HL-60 (cell line): Measurements from ENCODE around the gene TMEM123.

Source experiments
- DNase-seq, 2 experiments: peaks; one replicate each; pipeline ENCODE4 v3.0.0-alpha.2; 2010 to 2020; ENCODE audit warnings: low read depth in 1 of 2, low spot score in 1 of 2
- H3K27ac ChIP-seq: fragments of 250-450 bp; sonication (Bioruptor Pico); replicated peaks from 2 replicates; pipeline ENCODE4 v1.5.1; 2020; ENCODE audit warnings: mild to moderate bottlenecking, moderate library complexity
- H3K27me3 ChIP-seq: fragments of 250-450 bp; sonication (Bioruptor Pico); 2 replicates; pipeline ENCODE4 v1.5.1; 2021; ENCODE audit warnings: mild to moderate bottlenecking, moderate library complexity; ENCODE audit not compliant: insufficient read depth, poor library complexity, severe bottlenecking
- H3K4me3 ChIP-seq: replicated peaks from 2 replicates; pipeline ENCODE4 v1.5.1; 2011; ENCODE audit warnings: mild to moderate bottlenecking, control low read depth, low read length; ENCODE audit not compliant: insufficient read depth
- GABPA ChIP-seq: IDR thresholded peaks from 2 replicates; pipeline ENCODE4 v1.6.1; 2012; ENCODE audit warnings: low read depth
- POLR2AphosphoS5 ChIP-seq: IDR thresholded peaks from 2 replicates; pipeline ENCODE4 v1.6.1; 2012; ENCODE audit warnings: low read depth
- SPI1 ChIP-seq: IDR thresholded peaks from 2 replicates; pipeline ENCODE4 v1.6.1; 2012; ENCODE audit warnings: low read depth, mild to moderate bottlenecking, borderline replicate concordance
- TF ChIP-seq, protein P1 (sequence below): IDR thresholded peaks from one replicate; pipeline ENCODE4 v1.5.1; 2011; ENCODE audit warnings: low read length, control low read depth, inconsistent platforms; ENCODE audit not compliant: insufficient read depth
- TF ChIP-seq, protein P2 (sequence below): IDR thresholded peaks from 2 replicates; pipeline ENCODE4 v1.6.1; 2012; ENCODE audit warnings: low read depth; ENCODE audit not compliant: insufficient replicate concordance

The TMEM123 gene

DNA sequence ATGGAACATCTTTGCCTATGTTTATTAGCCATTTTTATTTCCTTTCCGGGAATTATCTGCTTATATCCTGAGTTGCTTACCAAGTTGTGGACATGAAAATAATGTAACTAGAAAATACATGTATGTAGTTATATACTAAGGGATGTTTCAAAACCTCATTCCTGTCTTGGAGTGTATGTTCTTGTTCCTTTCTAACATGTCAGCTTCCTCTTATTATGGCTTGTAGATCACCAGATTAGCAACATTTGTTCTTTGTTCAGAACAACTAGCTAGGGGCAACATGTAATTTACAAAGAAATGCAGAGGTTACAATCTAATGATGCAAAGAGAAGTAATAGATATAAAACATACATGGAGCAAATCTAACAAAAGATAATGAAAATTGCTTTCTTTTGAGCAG is 13.1 kb upstream of the TMEM123 start:
- TF ChIP-seq, protein P1, sequence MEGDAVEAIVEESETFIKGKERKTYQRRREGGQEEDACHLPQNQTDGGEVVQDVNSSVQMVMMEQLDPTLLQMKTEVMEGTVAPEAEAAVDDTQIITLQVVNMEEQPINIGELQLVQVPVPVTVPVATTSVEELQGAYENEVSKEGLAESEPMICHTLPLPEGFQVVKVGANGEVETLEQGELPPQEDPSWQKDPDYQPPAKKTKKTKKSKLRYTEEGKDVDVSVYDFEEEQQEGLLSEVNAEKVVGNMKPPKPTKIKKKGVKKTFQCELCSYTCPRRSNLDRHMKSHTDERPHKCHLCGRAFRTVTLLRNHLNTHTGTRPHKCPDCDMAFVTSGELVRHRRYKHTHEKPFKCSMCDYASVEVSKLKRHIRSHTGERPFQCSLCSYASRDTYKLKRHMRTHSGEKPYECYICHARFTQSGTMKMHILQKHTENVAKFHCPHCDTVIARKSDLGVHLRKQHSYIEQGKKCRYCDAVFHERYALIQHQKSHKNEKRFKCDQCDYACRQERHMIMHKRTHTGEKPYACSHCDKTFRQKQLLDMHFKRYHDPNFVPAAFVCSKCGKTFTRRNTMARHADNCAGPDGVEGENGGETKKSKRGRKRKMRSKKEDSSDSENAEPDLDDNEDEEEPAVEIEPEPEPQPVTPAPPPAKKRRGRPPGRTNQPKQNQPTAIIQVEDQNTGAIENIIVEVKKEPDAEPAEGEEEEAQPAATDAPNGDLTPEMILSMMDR, result no peak
- TF ChIP-seq, protein P2, sequence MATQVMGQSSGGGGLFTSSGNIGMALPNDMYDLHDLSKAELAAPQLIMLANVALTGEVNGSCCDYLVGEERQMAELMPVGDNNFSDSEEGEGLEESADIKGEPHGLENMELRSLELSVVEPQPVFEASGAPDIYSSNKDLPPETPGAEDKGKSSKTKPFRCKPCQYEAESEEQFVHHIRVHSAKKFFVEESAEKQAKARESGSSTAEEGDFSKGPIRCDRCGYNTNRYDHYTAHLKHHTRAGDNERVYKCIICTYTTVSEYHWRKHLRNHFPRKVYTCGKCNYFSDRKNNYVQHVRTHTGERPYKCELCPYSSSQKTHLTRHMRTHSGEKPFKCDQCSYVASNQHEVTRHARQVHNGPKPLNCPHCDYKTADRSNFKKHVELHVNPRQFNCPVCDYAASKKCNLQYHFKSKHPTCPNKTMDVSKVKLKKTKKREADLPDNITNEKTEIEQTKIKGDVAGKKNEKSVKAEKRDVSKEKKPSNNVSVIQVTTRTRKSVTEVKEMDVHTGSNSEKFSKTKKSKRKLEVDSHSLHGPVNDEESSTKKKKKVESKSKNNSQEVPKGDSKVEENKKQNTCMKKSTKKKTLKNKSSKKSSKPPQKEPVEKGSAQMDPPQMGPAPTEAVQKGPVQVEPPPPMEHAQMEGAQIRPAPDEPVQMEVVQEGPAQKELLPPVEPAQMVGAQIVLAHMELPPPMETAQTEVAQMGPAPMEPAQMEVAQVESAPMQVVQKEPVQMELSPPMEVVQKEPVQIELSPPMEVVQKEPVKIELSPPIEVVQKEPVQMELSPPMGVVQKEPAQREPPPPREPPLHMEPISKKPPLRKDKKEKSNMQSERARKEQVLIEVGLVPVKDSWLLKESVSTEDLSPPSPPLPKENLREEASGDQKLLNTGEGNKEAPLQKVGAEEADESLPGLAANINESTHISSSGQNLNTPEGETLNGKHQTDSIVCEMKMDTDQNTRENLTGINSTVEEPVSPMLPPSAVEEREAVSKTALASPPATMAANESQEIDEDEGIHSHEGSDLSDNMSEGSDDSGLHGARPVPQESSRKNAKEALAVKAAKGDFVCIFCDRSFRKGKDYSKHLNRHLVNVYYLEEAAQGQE, result no peak
- TF ChIP-seq SPI1 (no peak), GABPA (no peak), POLR2AphosphoS5 (no peak)
- DNase-seq, result no peak
- Histone ChIP-seq H3K4me3 (no peak overlapping the region), H3K27me3 (no peaks in the 10 kb centered on the region), H3K27ac (peak overlapping the region; percentile 66)

DNA sequence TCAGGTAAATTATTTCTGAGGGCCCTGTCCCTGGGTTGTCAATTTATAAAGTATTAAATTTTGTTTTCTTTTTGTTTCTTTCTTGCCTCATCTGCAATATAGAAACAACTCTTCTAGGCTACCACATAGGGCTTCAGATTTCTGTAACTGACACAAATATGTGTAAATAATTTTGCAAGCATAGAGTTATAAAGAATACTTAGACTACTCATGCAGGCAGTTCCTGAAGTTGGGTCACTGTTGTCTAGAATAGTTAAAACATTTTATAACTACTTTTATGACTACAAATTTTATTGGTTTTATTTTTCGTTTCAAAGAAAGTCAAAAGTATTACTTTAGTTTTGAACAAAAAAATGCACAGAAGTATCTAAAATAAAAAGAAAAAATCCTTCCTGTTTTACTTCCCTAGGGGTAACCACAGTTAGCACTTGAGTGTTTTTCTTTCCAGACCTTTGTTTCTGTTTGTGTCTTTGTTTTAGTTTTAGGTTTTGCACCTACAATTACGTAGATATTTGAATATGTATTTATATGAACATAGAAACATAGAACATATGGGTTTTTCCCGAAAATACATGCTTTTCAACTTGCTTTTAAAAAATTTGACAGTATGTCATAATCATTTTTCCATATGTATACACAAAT is 12.4 kb upstream of the TMEM123 start:
- H3K27me3 ChIP-seq, result no peaks in the 10 kb centered on the region
- no peak for DNase-seq
- H3K27ac ChIP-seq, result peak overlapping the region; percentile 66
- TF ChIP-seq, protein P1, result no peak
- TF ChIP-seq GABPA (no peak), POLR2AphosphoS5 (no peak), SPI1 (no peak)
- TF ChIP-seq, protein P2, result no peak
- H3K4me3 ChIP-seq, result no peak overlapping the region

DNA sequence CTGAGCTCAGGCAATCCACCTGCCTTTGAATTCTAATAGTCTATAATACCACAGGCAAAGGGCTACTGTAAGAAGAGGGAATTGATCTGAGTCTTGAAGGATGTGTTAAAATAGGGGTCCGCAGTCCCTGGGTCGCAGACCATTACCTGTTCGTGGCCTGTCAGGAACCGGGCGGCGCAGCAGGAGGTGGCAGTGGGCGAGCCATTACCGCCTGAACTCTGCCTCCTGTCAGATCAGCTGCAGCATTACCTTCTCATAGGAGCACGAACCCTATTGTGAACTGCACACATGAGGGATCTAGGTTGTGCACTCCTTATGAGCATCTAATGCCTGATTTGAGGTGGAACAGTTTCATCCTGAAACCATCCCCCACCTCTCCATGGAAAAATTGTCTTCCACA is 11.5 kb upstream of the TMEM123 start:
- TF ChIP-seq, protein P1, result no peak
- TF ChIP-seq GABPA, result no peak
- TF ChIP-seq POLR2AphosphoS5, result no peak
- no peak for TF ChIP-seq SPI1
- TF ChIP-seq, protein P2, result no peak
- DNase-seq, result no peak
- Histone ChIP-seq H3K27me3 (no peaks in the 10 kb centered on the region), H3K27ac (peak overlapping the region; percentile 66), H3K4me3 (no peak overlapping the region)
